ENCODE data around the gene GALNT4.

GALNT4 gene

GRCh38 chr12:89565002-89565401, 40.4 kb upstream of the GALNT4 start:
- no peak for DNase-seq (ENCODE audit: low spot score)
- TF ChIP-seq, protein P1, sequence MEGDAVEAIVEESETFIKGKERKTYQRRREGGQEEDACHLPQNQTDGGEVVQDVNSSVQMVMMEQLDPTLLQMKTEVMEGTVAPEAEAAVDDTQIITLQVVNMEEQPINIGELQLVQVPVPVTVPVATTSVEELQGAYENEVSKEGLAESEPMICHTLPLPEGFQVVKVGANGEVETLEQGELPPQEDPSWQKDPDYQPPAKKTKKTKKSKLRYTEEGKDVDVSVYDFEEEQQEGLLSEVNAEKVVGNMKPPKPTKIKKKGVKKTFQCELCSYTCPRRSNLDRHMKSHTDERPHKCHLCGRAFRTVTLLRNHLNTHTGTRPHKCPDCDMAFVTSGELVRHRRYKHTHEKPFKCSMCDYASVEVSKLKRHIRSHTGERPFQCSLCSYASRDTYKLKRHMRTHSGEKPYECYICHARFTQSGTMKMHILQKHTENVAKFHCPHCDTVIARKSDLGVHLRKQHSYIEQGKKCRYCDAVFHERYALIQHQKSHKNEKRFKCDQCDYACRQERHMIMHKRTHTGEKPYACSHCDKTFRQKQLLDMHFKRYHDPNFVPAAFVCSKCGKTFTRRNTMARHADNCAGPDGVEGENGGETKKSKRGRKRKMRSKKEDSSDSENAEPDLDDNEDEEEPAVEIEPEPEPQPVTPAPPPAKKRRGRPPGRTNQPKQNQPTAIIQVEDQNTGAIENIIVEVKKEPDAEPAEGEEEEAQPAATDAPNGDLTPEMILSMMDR (IDR thresholded peaks at IDR 0.05; ENCODE audit: extremely low read depth, missing control alignments): no peak

GRCh38 chr12:89559753-89560152, 35.2 kb upstream of the GALNT4 start:
- TF ChIP-seq, protein P1 (IDR thresholded peaks at IDR 0.05; ENCODE audit: extremely low read depth, missing control alignments): no peak
- no peak for DNase-seq (ENCODE audit: low spot score)

DNA sequence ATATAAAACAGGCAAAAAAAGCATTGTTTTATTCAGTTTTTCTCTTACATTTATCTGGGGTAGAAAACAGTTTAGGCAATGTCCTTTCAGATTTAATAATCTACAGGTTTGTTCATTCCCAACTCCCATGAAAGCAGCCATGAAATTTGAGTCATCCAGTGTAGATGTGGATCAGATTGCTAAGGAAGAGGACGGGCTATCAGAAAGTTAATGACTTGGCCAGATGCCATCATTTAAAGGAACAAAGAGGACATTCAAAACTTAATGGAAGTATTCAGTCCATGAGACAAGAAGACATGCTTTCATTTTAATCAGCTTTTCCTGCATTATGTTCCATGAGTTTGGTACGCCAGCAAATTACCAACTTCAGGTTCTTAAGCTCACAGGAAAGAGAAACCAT, 32.4 kb upstream of the GALNT4 start:
- no peak for DNase-seq (ENCODE audit: low spot score)
- TF ChIP-seq, protein P1 (IDR thresholded peaks at IDR 0.05; ENCODE audit: extremely low read depth, missing control alignments): no peak

GRCh38 chr12:89552376-89552775, 27.8 kb upstream of the GALNT4 start:
- no peak for DNase-seq (ENCODE audit: low spot score)
- TF ChIP-seq, protein P1 (IDR thresholded peaks at IDR 0.05; ENCODE audit: extremely low read depth, missing control alignments): no peak

DNA sequence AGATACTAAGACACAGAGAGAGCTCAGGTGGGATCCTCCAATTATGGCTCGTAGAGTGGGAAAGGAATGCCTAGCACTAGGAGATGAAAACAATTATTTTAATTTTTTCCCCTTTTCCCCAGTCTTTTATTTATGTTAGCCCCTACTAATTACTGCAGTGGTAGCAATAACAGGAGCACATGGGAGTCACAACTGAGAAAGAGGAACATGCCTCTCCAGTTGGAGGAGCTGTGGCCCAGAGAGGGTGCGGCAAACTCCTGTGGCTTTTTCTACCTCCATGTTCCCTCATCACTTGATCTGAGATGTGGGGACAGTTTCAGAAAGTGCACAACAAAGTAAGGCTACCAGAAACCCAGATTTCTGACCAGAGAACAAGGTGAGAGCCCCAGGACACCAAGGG, 27.2 kb upstream of the GALNT4 start:
- no peak for DNase-seq (ENCODE audit: low spot score)
- TF ChIP-seq, protein P1 (IDR thresholded peaks at IDR 0.05; ENCODE audit: extremely low read depth, missing control alignments): no peak

GRCh38 chr12:89547101-89547500, 22.5 kb upstream of the GALNT4 start:
- TF ChIP-seq, protein P1 (IDR thresholded peaks at IDR 0.05; ENCODE audit: extremely low read depth, missing control alignments): no peak

GRCh38 chr12:89546151-89546550, 21.6 kb upstream of the GALNT4 start:
- DNase-seq (ENCODE audit: low spot score): no peak
- TF ChIP-seq, protein P1 (IDR thresholded peaks at IDR 0.05; ENCODE audit: extremely low read depth, missing control alignments): no peak

More at GRCh38 chr12:89547101-89547500, 22.5 kb upstream of the GALNT4 start:
- DNase-seq (ENCODE audit: low spot score): no peak
